ENCODE results near the gene WNT11. TPM values are rescaled to one million over a fixed set of nuclear protein-coding genes. Genes with fewer than 3 reads are reported as not detected.
A peak's percentile ranks its signal among the peaks of the same experiment; 100 is the strongest.

Gene WNT11
- total and polyA plus RNA-seq, 2 of the 13 experiments (the other 11 are each of a cell fraction or from before 2014, with no cell fraction given), result 0.34 to 0.66 TPM

DNA sequence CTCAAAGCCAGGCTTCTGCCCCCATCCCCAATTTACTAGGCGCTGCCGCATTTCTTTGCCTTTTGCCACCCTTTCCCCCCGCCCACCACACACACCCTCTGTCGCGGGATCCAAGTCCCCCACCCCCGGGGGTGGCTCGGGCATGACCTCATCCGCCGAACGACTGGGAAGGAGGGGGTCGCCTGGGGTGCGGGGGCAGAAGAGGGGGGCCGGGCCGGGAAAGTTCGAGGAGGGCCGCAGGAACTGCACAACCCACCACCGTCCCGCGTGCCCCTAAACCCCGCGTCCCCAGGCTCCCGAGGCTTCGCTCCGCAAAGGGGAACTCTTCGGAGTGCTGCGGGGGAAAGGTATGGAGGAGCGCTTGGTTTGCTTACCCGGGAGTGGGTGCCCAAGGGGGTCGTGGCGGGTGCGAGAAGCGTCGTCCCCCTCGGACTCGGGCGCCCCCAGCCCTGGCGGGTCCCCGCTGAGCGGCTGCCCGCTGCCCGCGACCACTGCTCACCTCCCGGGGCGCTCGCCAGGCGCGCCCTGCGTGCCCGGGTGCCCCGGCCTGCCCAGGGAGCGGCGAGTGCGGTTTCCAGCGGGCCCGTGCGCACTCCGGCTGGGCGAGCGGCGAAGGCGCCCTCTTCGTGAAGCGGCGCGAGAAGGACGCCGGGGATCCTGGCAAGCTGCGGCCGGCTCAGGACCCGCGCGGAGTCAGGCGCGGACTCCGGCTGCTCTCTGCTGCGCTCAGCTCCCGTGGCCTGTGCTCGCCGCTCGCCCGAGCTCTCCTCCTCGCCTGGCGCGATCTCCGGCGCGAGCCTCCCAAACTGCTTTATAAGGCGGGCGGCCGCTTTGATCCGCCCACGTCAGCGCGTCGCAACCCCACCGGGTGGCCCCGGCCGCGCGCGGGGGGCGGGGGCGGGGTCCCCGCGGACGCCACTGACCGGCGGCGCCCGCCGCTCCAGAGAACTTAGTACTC lies 4.0 kb upstream of the WNT11 start (continued):
- TF ChIP-seq MAZ (IDR thresholded peaks at IDR 0.05; ENCODE audit: borderline replicate concordance, low read depth, low read length) (no peak), MAZ (CRISPR knock-in tag; IDR thresholded peaks at IDR 0.05; ENCODE audit: low read depth) (0 out of 2 replicates have a peak, but pooled peaks have one; percentile 34), ARNT2 (CRISPR knock-in tag; IDR thresholded peaks at IDR 0.05; ENCODE audit: low read depth) (0 out of 2 replicates have a peak, but pooled peaks have one; percentile 40), POLR2A (IDR thresholded peaks at IDR 0.05; ENCODE audit: insufficient read depth in 1 of 2, low read depth in 2 of 2, low read length in 2 of 2) (peak in 1 of 2 experiments; percentile 56; a peak in 1 of 4 replicates)
- TF ChIP-seq, protein P1, sequence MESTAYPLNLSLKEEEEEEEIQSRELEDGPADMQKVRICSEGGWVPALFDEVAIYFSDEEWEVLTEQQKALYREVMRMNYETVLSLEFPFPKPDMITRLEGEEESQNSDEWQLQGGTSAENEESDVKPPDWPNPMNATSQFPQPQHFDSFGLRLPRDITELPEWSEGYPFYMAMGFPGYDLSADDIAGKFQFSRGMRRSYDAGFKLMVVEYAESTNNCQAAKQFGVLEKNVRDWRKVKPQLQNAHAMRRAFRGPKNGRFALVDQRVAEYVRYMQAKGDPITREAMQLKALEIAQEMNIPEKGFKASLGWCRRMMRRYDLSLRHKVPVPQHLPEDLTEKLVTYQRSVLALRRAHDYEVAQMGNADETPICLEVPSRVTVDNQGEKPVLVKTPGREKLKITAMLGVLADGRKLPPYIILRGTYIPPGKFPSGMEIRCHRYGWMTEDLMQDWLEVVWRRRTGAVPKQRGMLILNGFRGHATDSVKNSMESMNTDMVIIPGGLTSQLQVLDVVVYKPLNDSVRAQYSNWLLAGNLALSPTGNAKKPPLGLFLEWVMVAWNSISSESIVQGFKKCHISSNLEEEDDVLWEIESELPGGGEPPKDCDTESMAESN (CRISPR knock-in tag; conservative IDR thresholded peaks at IDR 0.05), result 0 out of 2 replicates have a peak, but pooled peaks have one; percentile 46

GRCh38 chr11:76209375-76209972 lies 3.2 kb upstream of the WNT11 start:
- FAIRE-seq (no peak), DNase-seq (ENCODE audit: low spot score) (no peak), ATAC-seq (peak; percentile 10)
- ChIA-PET POLR2A (interaction anchor here (1.2 to 4.8 kb wide), 3 partner anchors 25 to 120 kb away, joined by 3 to 35 read pairs (median 3); no protein-coding TSS in a partner anchor), CTCF (ENCODE audit: low intra/inter-chr PET ratio, low total read pairs) (interaction anchor here (3.1 kb wide), 1 partner anchor 109 kb away, joined by 47 read pairs; no protein-coding TSS in a partner anchor)
- Histone ChIP-seq H3K9ac (ENCODE audit: insufficient read depth, low read depth, low read length) (no peak overlapping the region), H3K27me3 (ENCODE audit: control insufficient read depth in 1 of 2, insufficient read depth in 2 of 2, low read length in 2 of 2) (peaks cover 16 to 32% of the 10 kb centered on the region in 2 experiments), H3K4me2 (ENCODE audit: low read depth, low read length) (peak overlapping the region; percentile 95), H4K20me1 (ENCODE audit: insufficient read depth, low read length) (peaks cover 3% of the 10 kb centered on the region; the same call in 1 of the 2 replicates), H3K4me1 (ENCODE audit: insufficient read depth, low read length) (peaks cover 38% of the 10 kb centered on the region), H2AFZ (ENCODE audit: low read length) (no peak overlapping the region), H3K79me2 (ENCODE audit: insufficient read depth, low read length) (no peaks in the 10 kb centered on the region), H3K9me3 (ENCODE audit: low read length) (no peaks in the 10 kb centered on the region), H3K36me3 (replicated peaks in 1 of 2; ENCODE audit: control insufficient read depth in 1 of 2, insufficient read depth in 2 of 2, low read length in 2 of 2) (no peaks in the 10 kb centered on the region), H3K27ac (ENCODE audit: extremely low read length, insufficient read depth, low read length) (no peak overlapping the region), H3K4me3 (replicated peaks in 1 of 3; ENCODE audit: insufficient read depth in 1 of 3, low read depth in 2 of 3, low read length in 3 of 3) (peak overlapping the region; percentile 61 to 75 (median 70))
- 0% methylated on average over 29 of the region's 61 CpGs for WGBS (ENCODE audit: low lambda C conversion rate)
- in situ Hi-C loops (cut with HindIII; ENCODE audit: extremely low pct_ligation_motif_present, low pct_unique_long_range_greater_than_20kb) (loop anchor here (10.0 kb wide), 1 partner anchor 65 kb away; no protein-coding TSS in a partner anchor), intact Hi-C loops (cut with micrococcal nuclease; ENCODE audit: unreplicated experiment) (loop anchor here (1.0 to 2.0 kb wide), 3 partner anchors 29 to 313 kb away; no protein-coding TSS in a partner anchor)
- no TSS peak for BruUV-seq (replicated peaks)
- TF ChIP-seq RBM39 (IDR thresholded peaks at IDR 0.05; ENCODE audit: low read depth, low read length, poor library complexity, severe bottlenecking), result peak; percentile 5
- TF ChIP-seq AGO2 (optimal IDR thresholded peaks at IDR 0.05; ENCODE audit: low read depth, low read length), result no peak
- TF ChIP-seq HES4 (CRISPR knock-in tag; IDR thresholded peaks at IDR 0.05; ENCODE audit: borderline replicate concordance), result peak; percentile 63; the same call in 1 of the 2 replicates
- TF ChIP-seq ZNF589 (CRISPR knock-in tag; conservative IDR thresholded peaks at IDR 0.05), result no peak
- no peak for TF ChIP-seq RFX3 (CRISPR knock-in tag; IDR thresholded peaks at IDR 0.05)
- TF ChIP-seq HNRNPH1 (optimal IDR thresholded peaks at IDR 0.05; ENCODE audit: low read depth, low read length), result no peak
- no peak for TF ChIP-seq ZNF460 (CRISPR knock-in tag; IDR thresholded peaks at IDR 0.05; ENCODE audit: borderline replicate concordance)
- no peak for TF ChIP-seq SKI (IDR thresholded peaks at IDR 0.05; ENCODE audit: partially characterized antibody)
- TF ChIP-seq YEATS4 (CRISPR knock-in tag; IDR thresholded peaks at IDR 0.05; ENCODE audit: borderline replicate concordance), result 0 out of 2 replicates have a peak, but pooled peaks have one; percentile 7
- no peak for TF ChIP-seq TERF1 (CRISPR knock-in tag; IDR thresholded peaks at IDR 0.05)
- 0 out of 2 replicates have a peak, but pooled peaks have one; percentile 3 for TF ChIP-seq REPIN1 (CRISPR knock-in tag; IDR thresholded peaks at IDR 0.05; ENCODE audit: borderline replicate concordance, low read depth)
- TF ChIP-seq ZFY (CRISPR knock-in tag; IDR thresholded peaks at IDR 0.05), result 0 out of 2 replicates have a peak, but pooled peaks have one; percentile 8
